Mucosa of gallbladder (tissue), 1 donor: ENCODE data around the gene ADORA2A. TPM values are rescaled to one million over a fixed set of nuclear protein-coding genes. Genes with fewer than 3 reads are reported as not detected.

Source experiments
- DNase-seq: peaks from one replicate; pipeline ENCODE4 v3.0.0-alpha.2; 2020; ENCODE audit warnings: low spot score
- total RNA-seq: library from RNA; stranded (reverse); gene quantifications from one replicate; pipeline ENCODE4 v1.2.1, GENCODE V29; 2021
- donor health status: DM: no; HTN: no; CAD: no.

ADORA2A gene
- total RNA-seq, 1 donor from 2014 or later: 4.1 TPM

DNA sequence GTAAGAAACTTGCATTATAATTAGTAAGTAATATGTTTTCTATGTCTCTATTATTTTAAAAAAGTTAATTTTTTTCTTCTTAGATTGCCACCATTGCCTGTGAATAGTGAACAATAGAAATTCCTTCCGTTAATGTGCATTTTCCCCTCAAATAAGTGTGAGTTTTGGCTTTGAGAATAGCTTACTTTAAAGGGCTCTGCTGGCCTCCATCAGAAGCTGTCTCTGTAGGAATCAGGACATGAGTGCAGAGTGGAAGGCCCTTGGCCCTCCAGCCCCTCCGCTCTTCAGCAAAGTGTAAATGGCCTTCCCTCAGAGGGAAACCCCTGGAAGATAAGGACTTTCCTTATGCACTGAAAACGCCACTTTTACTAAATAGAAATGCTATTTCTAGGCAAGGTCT is 24.1 kb upstream of the ADORA2A start:
- DNase-seq: no peak

DNA sequence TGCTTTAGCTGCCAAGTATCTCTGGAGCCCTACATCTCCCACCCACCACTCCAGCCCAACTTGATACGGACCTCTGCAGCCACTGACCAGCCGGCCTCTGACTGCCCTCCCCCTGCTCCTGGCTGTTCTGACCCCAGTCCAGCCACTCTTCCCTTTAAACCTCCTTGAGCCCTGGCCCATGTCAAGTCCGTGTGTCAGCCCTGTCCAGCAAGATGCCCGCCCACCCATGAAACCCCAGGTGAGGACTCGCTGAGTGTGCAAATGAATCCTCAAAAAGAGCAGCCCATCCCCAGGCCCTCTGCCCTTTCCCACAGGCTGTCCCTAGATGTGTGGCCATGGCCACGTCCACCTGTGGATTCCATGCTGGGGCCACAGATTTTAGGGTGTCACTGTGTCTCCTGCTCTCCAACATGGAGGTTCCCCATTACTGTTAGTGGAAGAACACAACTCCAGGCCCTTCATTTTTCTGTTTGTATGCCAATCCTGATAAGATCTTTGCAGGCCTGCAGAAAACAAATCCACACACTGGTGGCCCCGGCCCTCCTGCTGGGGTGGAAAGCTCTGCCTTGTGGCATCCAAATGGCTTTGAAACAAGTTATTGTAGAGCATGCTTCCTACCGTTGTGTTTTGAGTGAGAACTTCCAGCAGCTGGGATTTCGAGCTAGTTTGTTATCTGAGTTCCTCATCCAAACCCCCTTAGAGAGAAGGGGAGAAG is 22.7 kb upstream of the ADORA2A start:
- no peak for DNase-seq

DNA sequence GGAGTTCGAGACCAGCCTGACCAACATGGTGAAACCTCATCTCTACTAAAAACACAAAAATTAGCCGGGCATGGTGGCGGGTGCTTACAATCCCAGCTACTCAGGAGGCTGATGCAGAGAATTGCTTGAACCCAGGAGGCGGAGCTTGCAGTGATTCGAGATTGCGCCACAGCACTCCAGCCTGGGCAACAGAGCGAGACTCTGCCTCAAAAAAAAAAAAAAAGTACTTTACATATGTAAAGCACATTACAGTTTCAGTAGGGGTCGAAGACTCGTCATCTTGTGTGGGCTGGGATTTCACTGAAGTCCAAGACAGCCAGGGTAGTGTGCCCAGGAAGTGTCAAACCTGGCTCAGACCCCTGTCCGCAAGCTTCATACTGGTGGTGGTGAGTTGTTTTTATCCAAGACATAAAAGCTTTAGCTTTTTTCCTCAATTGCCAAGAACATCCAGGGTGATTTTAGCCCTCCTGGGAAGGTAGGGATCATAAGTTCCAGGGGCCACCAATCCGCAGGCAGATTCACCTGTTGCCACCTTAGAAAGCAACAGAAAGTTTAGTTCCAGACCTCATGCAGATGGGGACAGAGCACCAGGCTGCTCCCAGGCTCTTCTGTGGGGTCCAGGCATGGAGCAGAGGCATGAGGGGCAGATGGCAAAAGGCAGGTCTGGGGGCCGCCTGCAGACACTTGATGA is 21.6 kb upstream of the ADORA2A start:
- no peak for DNase-seq

DNA sequence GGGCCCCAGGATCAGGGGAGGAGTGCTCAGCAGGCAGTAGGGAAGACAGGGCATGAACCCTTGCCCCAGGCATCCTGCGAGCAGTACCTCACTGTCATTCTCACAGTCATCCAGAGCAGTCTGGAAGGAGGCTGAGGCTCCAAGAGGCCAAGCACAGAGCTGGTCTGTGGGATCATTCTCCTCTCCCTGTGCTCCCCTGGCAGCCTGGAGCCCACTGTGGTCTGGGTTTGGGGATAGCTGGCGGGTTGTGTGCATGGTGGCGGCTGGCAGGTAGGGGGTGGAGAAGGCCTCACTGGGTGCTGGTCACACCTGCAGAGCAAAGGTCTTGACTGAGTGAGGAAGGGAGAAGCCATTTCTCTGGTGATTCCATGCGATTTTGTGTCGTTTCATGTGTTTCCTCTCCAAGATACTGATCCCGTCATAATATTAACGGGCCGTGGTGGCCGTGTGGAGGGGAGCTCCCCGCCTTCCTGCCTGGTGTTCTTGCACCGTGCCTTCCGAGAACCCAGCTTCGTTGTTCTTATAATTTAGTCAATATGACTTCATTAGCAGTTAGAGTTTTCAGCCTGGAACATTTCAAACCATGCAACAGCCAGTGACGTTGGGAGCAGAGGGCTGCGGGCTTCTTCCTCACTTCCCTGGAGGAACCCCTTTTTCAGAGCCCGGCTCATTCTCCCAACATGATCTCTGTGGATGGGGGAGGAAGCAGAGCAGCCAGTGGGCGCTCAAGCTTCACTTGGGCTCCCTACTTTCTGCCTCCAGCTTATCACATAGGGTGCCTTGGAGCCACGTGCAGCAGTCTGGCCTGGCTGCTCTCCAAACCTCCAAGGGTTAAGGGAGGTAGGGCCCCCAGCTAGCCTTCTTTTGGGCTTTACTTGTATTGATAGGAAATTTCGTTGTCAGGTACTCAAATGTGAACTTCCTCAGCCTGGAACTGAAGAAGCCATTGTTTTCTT is 20.8 kb upstream of the ADORA2A start:
- DNase-seq: no peak

DNA sequence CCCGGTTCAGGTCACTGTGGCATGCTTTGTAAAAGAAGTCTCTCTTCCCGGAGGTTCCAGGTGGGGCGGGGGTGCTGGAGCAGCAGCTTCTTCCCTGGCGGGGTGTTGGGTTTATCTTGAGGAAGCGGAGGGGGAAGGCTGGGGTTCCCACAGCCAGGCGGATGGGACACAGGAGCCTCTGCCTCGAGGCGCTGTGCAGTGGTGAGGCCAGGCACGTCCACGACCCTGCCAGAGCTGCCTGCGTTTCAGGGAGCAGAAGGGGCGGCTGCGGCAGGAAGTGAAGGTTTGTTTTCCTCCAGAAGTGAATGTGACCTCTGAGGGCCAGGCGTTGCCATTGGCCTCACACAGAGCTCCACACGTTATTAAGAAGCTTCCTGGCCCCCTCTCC is 20.1 kb upstream of the ADORA2A start:
- DNase-seq: no peak

DNA sequence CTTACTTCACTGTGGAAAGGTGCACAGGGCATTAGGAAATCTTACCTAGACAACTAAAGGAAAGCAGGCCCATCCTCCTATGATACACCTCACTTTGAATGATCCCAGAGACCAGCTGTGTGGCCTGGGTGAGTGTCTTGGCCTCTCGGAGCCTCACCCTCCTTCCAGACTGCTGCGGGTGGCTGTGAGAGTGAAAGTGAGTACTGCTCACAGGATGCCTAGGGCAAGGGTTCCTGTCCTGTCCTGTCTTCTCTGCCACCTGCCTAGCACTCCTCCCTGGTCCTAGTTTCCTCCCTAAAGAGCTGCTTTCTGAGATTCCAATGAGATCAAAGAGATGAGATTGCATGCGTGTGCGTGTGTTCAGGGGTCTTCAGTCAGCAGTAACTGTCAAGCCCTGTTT is 19.5 kb upstream of the ADORA2A start:
- no peak for DNase-seq

DNA sequence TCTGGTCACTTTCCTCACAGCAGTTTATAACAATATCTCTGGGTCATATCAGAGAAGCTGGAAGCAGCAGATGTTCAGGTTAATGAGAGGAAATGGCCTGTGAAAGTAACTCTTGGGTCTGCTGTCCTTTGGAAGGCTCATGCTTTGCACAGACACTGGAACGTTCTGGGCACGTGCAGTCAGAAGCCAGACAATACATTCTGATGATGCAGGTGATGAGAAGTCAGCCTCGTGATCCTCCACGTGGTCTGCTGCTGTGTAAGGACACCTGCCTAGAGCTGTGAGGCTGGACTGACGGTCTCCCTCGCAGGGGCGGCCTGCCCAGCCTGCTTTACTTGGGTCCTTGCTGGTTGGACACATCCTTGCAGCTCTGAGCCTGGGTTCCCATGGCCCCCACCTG is 18.8 kb upstream of the ADORA2A start:
- DNase-seq: no peak

DNA sequence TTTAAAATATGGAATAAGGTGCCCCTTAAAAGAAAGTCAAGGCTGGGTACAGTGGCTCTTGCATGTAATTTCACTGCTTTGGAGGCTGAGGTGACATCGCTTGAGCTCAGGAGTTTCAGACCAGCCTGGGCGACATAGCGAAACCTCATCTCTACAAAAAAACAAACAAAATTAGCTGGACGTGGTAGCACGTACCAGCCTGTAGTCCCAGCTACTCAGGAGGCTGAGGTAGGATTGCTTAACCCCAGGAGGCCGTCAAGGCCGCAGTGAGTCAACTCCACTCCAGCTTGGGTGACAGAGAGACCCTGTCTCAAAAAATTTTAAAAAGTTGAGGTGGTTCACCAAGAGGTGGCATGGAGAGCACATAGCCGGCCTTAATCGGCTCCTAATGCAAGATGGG is 17.7 kb upstream of the ADORA2A start:
- no peak for DNase-seq

DNA sequence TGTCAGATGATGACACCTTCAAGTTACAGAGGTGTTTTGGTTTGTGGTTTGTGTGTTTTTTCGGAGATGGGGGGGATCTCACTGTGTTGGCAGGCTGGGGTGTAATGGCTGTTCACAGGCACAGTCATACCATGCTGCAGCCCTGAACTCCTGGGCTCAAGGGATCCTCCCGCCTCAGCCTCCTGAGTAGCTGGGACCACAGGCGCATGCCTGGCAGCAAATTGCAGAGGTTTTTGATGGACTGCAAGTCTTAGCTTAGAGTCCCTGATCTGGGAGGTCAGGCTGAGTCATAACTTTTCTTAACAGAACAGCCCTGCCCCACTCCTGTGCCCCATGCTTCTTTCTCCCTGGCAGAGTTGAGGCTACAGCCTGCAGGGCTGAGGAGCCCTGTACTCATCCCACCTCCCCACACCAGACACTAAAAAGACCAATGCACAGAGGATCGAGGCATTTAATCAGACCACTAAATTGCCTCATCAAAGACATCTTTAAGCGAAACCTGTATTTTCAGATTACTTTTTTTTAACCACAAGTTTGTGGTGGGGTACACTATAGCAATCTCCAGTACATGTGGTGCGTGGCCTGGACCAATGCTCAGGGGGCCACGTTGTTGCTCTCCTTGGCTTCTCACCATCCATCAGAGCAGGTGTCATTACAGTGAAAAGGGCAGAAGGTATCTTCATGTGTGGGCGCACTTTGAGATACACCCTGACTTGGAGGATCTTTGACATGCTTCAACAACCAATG is 17.1 kb upstream of the ADORA2A start:
- DNase-seq: no peak

DNA sequence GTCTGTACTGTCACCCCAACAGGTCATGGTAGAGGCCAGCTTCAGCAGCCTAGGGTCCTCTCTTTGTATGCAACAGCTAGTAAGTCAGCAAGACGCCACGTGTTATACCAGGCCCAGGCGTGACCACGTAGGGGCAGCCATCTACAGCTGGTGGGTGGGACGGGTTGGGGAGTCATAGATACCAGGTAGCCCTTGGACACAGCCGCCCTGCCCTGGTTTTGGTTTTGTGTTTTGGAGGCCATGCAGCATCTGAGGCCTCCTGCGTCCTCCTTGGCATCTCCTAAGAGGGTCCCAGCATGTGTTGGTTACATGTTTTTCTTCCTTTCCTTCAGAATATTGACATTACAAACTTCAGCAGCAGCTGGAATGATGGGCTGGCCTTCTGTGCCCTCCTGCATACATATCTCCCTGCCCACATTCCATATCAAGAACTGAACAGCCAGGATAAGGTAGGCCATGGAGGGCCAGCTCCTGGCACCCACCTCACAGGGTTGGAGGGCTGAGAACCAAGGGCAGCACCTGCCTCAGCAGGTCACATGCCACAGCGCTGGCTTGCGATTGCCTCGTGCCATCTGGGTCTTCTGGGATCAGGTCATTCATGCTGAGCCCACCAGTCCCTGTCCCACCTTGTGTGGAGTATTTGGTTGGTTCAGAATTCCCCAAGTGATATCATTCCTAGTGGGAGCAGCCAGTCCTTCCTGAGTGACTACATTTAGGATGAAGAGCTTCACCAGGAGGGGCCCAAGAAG is 16.0 kb upstream of the ADORA2A start:
- no peak for DNase-seq

DNA sequence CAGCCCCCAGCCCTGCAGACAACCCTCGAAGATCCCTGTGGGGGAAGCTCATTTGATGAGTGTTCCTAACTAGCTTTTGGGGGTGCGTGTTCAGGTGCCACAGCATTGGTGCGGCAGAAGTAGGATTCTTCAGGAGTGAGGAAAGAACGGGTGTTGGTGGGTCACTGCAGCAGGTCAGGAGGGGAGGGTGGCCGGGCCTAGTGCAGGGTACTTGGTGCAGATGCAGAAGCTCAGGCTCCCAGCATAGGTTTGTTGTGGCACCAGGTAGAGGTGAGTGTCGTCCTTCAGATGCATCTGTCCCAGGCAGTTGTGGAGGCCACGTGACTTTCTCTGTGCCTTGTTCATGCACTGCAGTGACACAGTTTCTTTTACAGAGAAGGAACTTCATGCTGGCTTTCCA is 15.1 kb upstream of the ADORA2A start:
- DNase-seq: no peak

DNA sequence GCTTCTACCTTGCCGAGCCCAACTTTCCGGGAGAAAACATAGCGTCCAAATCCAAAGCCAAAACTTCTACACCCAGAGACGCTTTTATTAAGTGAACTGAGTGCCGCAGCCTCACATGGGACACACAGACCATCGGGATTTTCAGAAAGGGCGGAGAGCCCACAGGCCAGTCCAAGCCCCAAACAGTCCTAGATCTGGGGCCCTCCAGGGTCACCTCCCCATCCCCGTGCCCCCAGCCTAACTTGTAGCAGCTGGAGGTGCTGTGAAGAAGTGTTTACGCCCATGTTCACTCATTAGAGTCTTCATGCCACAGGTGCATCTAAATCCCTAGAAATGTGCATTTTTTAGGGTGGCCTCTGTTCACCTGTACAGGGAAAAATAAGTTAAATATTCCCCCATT is 14.1 kb upstream of the ADORA2A start:
- DNase-seq: no peak

DNA sequence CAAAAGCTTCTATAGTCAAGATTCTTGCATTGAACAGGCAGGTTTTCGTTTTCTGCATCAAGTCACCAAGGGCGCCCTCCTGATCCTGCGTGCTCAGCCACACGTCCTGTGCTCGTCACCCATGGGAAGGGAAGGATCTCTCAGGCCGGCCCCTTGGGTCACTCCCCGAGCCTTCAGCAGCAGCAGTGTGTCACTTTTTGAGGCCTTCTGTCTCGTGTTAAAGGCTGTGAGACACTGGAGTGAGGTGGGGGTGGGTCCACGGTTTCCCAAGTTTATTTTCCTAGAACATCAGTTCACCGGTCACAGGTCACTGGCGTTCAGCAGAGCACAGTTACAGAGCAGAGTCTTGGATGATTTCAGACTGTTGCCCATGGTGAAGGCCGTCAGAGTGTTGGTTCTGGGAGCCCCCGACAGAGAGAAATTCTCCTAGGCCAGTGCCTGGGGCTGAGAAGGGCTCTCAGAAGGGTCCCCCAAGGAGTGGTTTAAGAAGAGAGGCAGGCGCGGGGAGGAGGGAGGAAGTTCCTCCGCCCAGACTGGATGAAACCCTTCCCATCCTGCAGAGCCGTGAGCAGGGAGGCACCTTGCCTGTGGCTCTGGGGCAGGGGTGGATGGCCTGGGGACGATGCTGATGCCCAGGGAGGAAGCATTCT is 13.5 kb upstream of the ADORA2A start:
- no peak for DNase-seq

DNA sequence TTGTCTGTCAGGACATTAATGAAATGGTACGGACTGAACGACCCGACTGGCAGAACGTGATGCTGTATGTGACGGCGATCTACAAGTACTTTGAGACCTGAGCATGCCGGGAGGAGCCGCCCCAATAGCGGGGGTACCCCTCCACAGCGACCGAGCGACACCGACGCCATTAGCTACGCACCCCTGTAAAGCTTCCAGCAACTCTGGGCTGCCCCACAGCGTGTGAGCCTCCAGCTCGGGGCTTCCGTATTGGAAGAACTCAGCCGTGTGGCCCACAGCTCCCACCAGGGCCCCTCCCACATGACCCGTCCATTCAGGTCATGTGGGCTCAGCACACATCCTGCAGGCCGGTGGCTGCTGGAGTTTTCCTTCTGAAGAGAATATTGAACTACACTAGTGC is 12.9 kb upstream of the ADORA2A start:
- DNase-seq: no peak

DNA sequence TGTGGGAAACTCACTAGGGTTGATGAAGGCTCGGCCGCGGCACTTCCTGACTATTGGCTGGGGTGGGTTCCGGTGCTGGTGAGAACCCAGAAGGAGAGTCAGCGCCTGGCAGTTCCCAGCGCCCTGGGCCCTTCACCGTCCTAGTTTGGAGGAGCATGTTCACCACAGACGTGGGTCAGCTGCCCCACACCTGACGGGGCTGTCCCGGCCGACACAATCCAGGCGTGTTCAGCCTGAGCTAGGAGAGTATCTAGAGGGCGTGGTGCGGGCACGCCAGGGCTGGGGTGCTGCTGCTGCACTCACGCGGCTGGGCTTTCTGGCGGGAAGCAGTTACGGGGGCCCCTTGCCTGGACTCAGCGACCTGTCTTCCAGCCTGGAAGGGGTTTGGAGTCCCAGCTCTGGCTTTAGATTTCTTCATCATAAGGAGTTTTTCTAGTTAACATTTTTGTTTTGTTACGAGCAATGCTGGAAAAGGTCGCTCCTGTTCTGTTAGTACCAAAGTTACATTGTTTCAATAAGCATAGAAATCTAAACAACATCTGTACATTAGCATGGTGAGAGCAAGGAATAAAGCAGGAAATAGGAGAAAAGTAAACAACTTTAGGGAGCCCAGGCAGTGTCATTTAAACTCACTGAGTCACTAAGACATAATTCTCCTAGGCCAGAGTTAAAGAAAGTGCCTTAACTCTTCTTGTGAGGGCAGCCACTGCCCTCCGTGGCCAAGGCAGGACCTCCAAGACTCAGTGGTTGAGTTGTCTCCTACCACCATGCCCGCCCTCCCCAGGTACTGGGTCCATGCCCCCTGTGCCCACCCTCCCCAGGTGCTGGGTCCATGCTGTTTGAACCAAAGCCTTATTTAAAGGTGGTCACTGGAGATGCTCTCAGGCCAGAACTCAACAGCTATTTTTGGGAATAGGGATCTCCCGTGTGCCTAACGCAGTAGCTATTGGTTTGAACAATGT is 12.1 kb upstream of the ADORA2A start:
- DNase-seq: no peak

DNA sequence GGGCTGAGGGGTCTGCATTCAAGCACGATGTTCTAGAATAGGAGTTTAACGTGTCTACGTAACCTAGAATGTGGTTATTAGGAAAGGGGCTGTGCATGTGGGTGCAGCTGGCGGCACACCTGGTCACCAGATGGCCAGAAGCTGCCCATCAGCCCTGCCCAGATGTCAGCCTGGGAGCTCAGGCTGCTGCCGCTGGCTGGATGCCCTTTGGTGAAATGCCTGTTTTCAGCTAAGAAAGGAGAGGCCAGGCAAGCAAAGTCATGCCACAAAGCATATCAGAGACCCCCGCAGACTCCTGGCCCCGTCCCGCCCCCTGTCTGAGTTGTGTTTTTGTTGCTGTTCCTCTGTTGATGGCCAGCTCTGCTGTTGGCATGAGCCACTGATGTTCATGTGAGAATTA is 11.3 kb upstream of the ADORA2A start:
- no peak for DNase-seq

DNA sequence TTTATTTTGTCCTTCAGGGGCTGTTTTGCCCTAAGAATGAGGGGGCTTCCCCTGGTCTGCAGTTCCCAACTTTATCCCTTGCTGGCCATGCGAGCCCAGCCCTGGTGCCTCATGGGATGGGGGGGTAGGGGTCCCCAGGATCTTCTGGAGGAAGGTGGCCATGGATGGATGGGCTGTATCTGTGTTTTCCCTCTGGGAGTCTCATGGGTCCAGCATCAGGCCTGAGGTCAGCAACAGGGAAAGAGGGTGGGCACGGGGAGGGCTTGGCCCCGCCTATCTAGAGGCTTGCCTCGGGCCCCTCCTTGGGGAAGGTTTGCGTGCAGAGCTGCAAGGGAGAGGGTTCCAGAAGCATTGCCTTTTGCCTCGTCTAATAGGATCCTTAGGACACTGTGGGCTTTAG is 10.8 kb upstream of the ADORA2A start:
- DNase-seq: no peak

DNA sequence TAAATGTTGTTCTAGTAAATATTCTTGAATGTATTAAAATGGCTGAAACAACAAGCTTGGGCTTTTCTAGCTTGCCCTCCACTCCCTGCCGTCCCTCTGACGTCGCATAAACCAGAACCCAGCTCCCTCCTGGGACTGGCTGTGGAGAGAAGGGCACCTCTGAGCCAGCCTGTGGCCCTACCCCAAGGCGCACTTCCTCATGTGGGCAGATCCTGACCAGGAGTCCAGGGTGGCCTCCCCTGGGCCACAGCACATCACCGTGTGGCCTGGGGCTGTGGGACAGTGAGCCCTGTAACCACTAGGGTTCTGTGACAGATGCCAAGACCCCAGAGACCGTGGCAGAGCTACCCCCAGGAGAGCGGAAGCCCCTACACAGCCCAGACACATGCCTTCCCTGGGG is 10.2 kb upstream of the ADORA2A start:
- DNase-seq: no peak

DNA sequence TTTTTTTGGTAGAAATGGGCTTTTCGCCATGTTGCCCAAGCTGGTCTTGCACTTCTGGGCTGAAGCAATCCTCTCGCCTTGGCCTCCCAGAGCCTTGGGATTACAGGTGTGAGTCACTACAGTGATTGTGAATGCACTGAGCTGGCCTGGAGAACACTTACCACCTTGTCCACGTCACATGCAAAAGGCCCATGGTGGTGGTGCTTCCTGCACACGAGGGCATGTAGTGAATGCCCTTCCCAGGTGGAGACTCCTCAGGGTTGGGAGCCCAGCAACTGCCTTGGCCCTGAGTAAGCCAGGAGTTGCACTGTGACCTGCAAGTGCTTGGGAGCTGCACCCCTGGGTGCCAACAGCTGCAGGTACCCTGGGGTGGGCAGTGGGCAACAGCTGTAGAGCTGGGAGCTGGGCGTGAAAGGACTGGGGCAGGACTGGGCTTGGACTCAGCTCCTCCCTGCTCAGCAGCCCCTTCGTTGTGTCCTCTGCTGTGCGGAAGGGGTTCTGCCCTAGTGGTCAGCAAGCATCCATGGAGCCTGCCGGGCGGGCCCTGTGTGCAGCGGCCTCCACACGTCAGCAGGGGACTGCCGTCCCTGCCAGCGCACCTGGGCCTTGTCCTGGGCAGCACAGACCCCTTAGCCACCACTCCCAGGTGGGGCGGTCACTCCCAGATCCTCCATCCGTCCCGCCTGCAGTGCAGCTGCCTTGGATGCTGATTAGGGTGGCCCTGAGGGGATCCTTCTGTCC is 9.3 kb upstream of the ADORA2A start:
- DNase-seq: no peak
